ENCODE measurements around the gene TSACC. TPM values are rescaled to one million over a fixed set of nuclear protein-coding genes. Genes with fewer than 3 reads are reported as not detected.
A peak's percentile ranks its signal among the peaks of the same experiment; 100 is the strongest.
"Not testable (repeated sequence)": the region's sequence is repeated elsewhere in the genome, so short reads cannot be mapped to it uniquely, and the experiment has no call there.

TSACC gene
- total and polyA plus RNA-seq, 5 donors from 2014 or later = 0.39 TPM; not detected in 4

GRCh38 chr1:156303241-156303640 is 35.1 kb upstream of the TSACC start:
- peaks cover 11% of the 10 kb centered on the region for H3K36me3 ChIP-seq (ENCODE audit: control insufficient read depth, insufficient read depth, low read length)
- Mint-ChIP-seq H3K36me3 (peaks cover 4% of the 10 kb centered on the region), H3K27me3 (no peaks in the 10 kb centered on the region), H3K4me1 (peaks cover 0 to 5% (median 0%) of the 10 kb centered on the region in 4 donors), H3K9me3 (peaks cover 0 to 1% (median 0%) of the 10 kb centered on the region in 7 donors), H3K4me3 (no peak overlapping the region), H3K27ac (no peak overlapping the region)
- DNase-seq (no peak), ATAC-seq (ENCODE audit: low read depth in 2 of 2) (no peak)
- H3K9me3 ChIP-seq (ENCODE audit: control insufficient read depth in 2 of 2, low read length in 2 of 2) = no peaks in the 10 kb centered on the region
- H3K27me3 ChIP-seq (ENCODE audit: control insufficient read depth, insufficient read depth, low read length) = no peaks in the 10 kb centered on the region
- no peaks in the 10 kb centered on the region for H3K4me1 ChIP-seq (ENCODE audit: control insufficient read depth, insufficient read depth, low read length, poor library complexity, severe bottlenecking)
- H3K27ac ChIP-seq (ENCODE audit: insufficient read depth, low read length, poor library complexity, severe bottlenecking) = no peak overlapping the region
- H3K4me3 ChIP-seq (ENCODE audit: low read depth, low read length) = no peak overlapping the region

- H3K27ac Mint-ChIP-seq = no peak overlapping the region
- no peak overlapping the region for H3K27ac ChIP-seq (ENCODE audit: insufficient read depth, low read length, poor library complexity, severe bottlenecking)
- H3K27me3 Mint-ChIP-seq = no peaks in the 10 kb centered on the region
These were observed 33.1 kb upstream of the TSACC start for GRCh38 chr1:156305215-156305614.

DNA sequence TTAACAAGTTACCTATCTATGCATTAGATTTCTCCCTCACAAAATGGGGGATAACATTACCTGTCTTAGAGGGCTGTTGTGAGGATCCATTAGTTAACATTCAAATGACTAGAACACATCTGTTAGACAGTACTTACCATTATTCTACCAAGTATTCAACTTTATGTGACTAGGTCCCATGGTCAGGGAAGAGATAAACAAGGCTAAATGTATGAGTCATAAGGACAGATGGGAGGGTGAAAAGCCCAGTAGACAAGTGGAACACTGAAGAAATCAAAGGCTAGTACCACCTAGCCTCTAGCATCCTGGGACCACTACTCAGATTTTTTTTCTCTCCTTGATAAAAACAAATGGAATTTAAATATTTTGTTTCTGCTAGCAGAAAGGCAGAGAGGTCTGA is 30.2 kb upstream of the TSACC start:
- peaks cover 16% of the 10 kb centered on the region for H3K36me3 Mint-ChIP-seq
- Histone ChIP-seq H3K36me3 (ENCODE audit: control insufficient read depth, insufficient read depth, low read length) (peaks cover 54% of the 10 kb centered on the region), H3K9me3 (ENCODE audit: control insufficient read depth in 2 of 2, low read length in 2 of 2) (no peaks in the 10 kb centered on the region), H3K27ac (ENCODE audit: insufficient read depth, low read length, poor library complexity, severe bottlenecking) (no peak overlapping the region), H3K4me1 (ENCODE audit: control insufficient read depth, insufficient read depth, low read length, poor library complexity, severe bottlenecking) (no peaks in the 10 kb centered on the region), H3K27me3 (ENCODE audit: control insufficient read depth, insufficient read depth, low read length) (no peaks in the 10 kb centered on the region), H3K4me3 (ENCODE audit: low read depth, low read length) (no peak overlapping the region)
- no peak overlapping the region for H3K4me3 Mint-ChIP-seq
- no peak for DNase-seq
- peaks cover 0 to 5% (median 0%) of the 10 kb centered on the region in 4 donors for H3K4me1 Mint-ChIP-seq
- H3K27me3 Mint-ChIP-seq = no peaks in the 10 kb centered on the region
- H3K27ac Mint-ChIP-seq = peak overlapping the region in 2 of 3 donors; percentile 21 to 61
- H3K9me3 Mint-ChIP-seq = no peaks in the 10 kb centered on the region
- no peak for ATAC-seq (ENCODE audit: low read depth in 2 of 2)

More at GRCh38 chr1:156305215-156305614, 33.1 kb upstream of the TSACC start:
- Mint-ChIP-seq H3K9me3 (no peaks in the 10 kb centered on the region), H3K4me3 (no peak overlapping the region), H3K36me3 (peaks cover 12% of the 10 kb centered on the region), H3K4me1 (peaks cover 0 to 5% (median 0%) of the 10 kb centered on the region in 4 donors)
- Histone ChIP-seq H3K4me1 (ENCODE audit: control insufficient read depth, insufficient read depth, low read length, poor library complexity, severe bottlenecking) (no peaks in the 10 kb centered on the region), H3K4me3 (ENCODE audit: low read depth, low read length) (no peak overlapping the region), H3K36me3 (ENCODE audit: control insufficient read depth, insufficient read depth, low read length) (peaks cover 27% of the 10 kb centered on the region), H3K9me3 (ENCODE audit: control insufficient read depth in 2 of 2, low read length in 2 of 2) (no peaks in the 10 kb centered on the region), H3K27me3 (ENCODE audit: control insufficient read depth, insufficient read depth, low read length) (no peaks in the 10 kb centered on the region)
- ATAC-seq (ENCODE audit: low read depth in 2 of 2) (no peak), DNase-seq (no peak)

GRCh38 chr1:156310962-156311361 is 27.4 kb upstream of the TSACC start:
- H3K27ac Mint-ChIP-seq = no peak overlapping the region
- H3K4me1 ChIP-seq (ENCODE audit: control insufficient read depth, insufficient read depth, low read length, poor library complexity, severe bottlenecking) = no peaks in the 10 kb centered on the region

GRCh38 chr1:156316909-156317308 is 21.4 kb upstream of the TSACC start:
- H3K4me1 ChIP-seq (ENCODE audit: control insufficient read depth, insufficient read depth, low read length, poor library complexity, severe bottlenecking) = no peaks in the 10 kb centered on the region
- Mint-ChIP-seq H3K27ac (no peak overlapping the region), H3K9me3 (no peaks in the 10 kb centered on the region), H3K4me3 (no peak overlapping the region), H3K4me1 (peaks cover 0 to 2% (median 0%) of the 10 kb centered on the region in 4 donors), H3K36me3 (peaks cover 41% of the 10 kb centered on the region), H3K27me3 (no peaks in the 10 kb centered on the region)
- no peak overlapping the region for H3K4me3 ChIP-seq (ENCODE audit: low read depth, low read length)
- DNase-seq = no peak
- no peak overlapping the region for H3K27ac ChIP-seq (ENCODE audit: insufficient read depth, low read length, poor library complexity, severe bottlenecking)
- no peaks in the 10 kb centered on the region for H3K27me3 ChIP-seq (ENCODE audit: control insufficient read depth, insufficient read depth, low read length)
- H3K9me3 ChIP-seq (ENCODE audit: control insufficient read depth in 2 of 2, low read length in 2 of 2) = no peaks in the 10 kb centered on the region
- ATAC-seq (ENCODE audit: low read depth in 2 of 2) = no peak
- peaks cover 90% of the 10 kb centered on the region for H3K36me3 ChIP-seq (ENCODE audit: control insufficient read depth, insufficient read depth, low read length)

More at GRCh38 chr1:156310962-156311361, 27.4 kb upstream of the TSACC start:
- H3K27me3 Mint-ChIP-seq = no peaks in the 10 kb centered on the region
- Histone ChIP-seq H3K27ac (ENCODE audit: insufficient read depth, low read length, poor library complexity, severe bottlenecking) (no peak overlapping the region), H3K36me3 (ENCODE audit: control insufficient read depth, insufficient read depth, low read length) (peaks cover 76% of the 10 kb centered on the region), H3K9me3 (ENCODE audit: control insufficient read depth in 2 of 2, low read length in 2 of 2) (no peaks in the 10 kb centered on the region), H3K4me3 (ENCODE audit: low read depth, low read length) (no peak overlapping the region), H3K27me3 (ENCODE audit: control insufficient read depth, insufficient read depth, low read length) (no peaks in the 10 kb centered on the region)
- H3K9me3 Mint-ChIP-seq = no peaks in the 10 kb centered on the region
- peaks cover 25% of the 10 kb centered on the region for H3K36me3 Mint-ChIP-seq
- H3K4me1 Mint-ChIP-seq = peaks cover 0 to 3% (median 0%) of the 10 kb centered on the region in 4 donors
- DNase-seq (no peak), ATAC-seq (ENCODE audit: low read depth in 2 of 2) (no peak)
- no peak overlapping the region for H3K4me3 Mint-ChIP-seq

- Mint-ChIP-seq H3K27ac (no peak overlapping the region), H3K4me3 (no peak overlapping the region), H3K27me3 (no peaks in the 10 kb centered on the region), H3K4me1 (peaks cover 0 to 2% (median 0%) of the 10 kb centered on the region in 4 donors), H3K9me3 (no peaks in the 10 kb centered on the region), H3K36me3 (peaks cover 41% of the 10 kb centered on the region)
- Histone ChIP-seq H3K9me3 (ENCODE audit: control insufficient read depth in 2 of 2, low read length in 2 of 2) (no peaks in the 10 kb centered on the region), H3K4me1 (ENCODE audit: control insufficient read depth, insufficient read depth, low read length, poor library complexity, severe bottlenecking) (no peaks in the 10 kb centered on the region), H3K36me3 (ENCODE audit: control insufficient read depth, insufficient read depth, low read length) (peaks cover 89% of the 10 kb centered on the region), H3K27ac (ENCODE audit: insufficient read depth, low read length, poor library complexity, severe bottlenecking) (no peak overlapping the region), H3K4me3 (ENCODE audit: low read depth, low read length) (no peak overlapping the region), H3K27me3 (ENCODE audit: control insufficient read depth, insufficient read depth, low read length) (no peaks in the 10 kb centered on the region)
- no peak for ATAC-seq (ENCODE audit: low read depth in 2 of 2)
- DNase-seq = peak in 2 of 3 donors; percentile 29 to 51
These were observed 18.7 kb upstream of the TSACC start for GRCh38 chr1:156319664-156320063.

DNA sequence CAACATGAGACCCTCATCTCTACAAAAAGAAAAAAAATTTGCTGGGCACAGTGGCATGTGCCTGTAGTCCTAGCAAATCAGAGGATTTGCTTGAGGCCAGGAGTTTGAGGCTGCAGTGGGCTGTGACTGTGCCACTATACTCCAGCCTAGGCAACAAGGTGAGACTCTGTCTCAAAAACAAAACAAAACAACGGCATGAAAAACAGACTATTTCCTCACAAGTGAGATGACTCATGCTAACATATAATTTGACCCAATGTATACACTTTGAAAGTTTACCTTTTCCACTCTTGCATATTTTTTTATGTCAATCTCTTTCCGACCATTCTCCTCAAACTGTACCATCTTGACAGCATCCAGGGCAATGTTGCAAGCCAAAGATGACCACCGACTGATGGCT is 17.8 kb upstream of the TSACC start:
- peaks cover 40% of the 10 kb centered on the region for H3K36me3 Mint-ChIP-seq
- Histone ChIP-seq H3K36me3 (ENCODE audit: control insufficient read depth, insufficient read depth, low read length) (peaks cover 85% of the 10 kb centered on the region), H3K9me3 (ENCODE audit: control insufficient read depth in 2 of 2, low read length in 2 of 2) (no peaks in the 10 kb centered on the region), H3K4me1 (ENCODE audit: control insufficient read depth, insufficient read depth, low read length, poor library complexity, severe bottlenecking) (no peaks in the 10 kb centered on the region), H3K27ac (ENCODE audit: insufficient read depth, low read length, poor library complexity, severe bottlenecking) (no peak overlapping the region), H3K4me3 (ENCODE audit: low read depth, low read length) (no peak overlapping the region), H3K27me3 (ENCODE audit: control insufficient read depth, insufficient read depth, low read length) (no peaks in the 10 kb centered on the region)
- H3K27ac Mint-ChIP-seq = peak overlapping the region in 1 of 3 donors; percentile 84
- H3K9me3 Mint-ChIP-seq = no peaks in the 10 kb centered on the region
- no peak for DNase-seq
- H3K4me3 Mint-ChIP-seq = no peak overlapping the region
- no peaks in the 10 kb centered on the region for H3K27me3 Mint-ChIP-seq
- ATAC-seq (ENCODE audit: low read depth in 2 of 2) = no peak
- peaks cover 0 to 4% (median 0%) of the 10 kb centered on the region in 4 donors for H3K4me1 Mint-ChIP-seq

- H3K36me3 Mint-ChIP-seq = peaks cover 25% of the 10 kb centered on the region
- H3K27ac Mint-ChIP-seq = not testable (repeated sequence)
These were observed 15.1 kb upstream of the TSACC start for GRCh38 chr1:156323179-156323578.

More at GRCh38 chr1:156323179-156323578, 15.1 kb upstream of the TSACC start:
- not testable (repeated sequence) for H3K27me3 ChIP-seq (ENCODE audit: control insufficient read depth, insufficient read depth, low read length); H3K27ac ChIP-seq (ENCODE audit: insufficient read depth, low read length, poor library complexity, severe bottlenecking); H3K9me3 Mint-ChIP-seq; H3K27me3 Mint-ChIP-seq; H3K4me3 Mint-ChIP-seq; H3K4me1 ChIP-seq (ENCODE audit: control insufficient read depth, insufficient read depth, low read length, poor library complexity, severe bottlenecking); DNase-seq; H3K9me3 ChIP-seq (ENCODE audit: control insufficient read depth in 2 of 2, low read length in 2 of 2); H3K4me3 ChIP-seq (ENCODE audit: low read depth, low read length); H3K4me1 Mint-ChIP-seq; ATAC-seq (ENCODE audit: low read depth in 2 of 2)
- H3K36me3 ChIP-seq (ENCODE audit: control insufficient read depth, insufficient read depth, low read length) = peaks cover 61% of the 10 kb centered on the region

Measured in CD4-positive, CD25-positive, alpha-beta regulatory T cell (primary cell).